ENCODE results near the gene EIF3B.
A peak's percentile ranks its signal among the peaks of the same experiment; 100 is the strongest.
"Not testable (repeated sequence)": the region's sequence is repeated elsewhere in the genome, so short reads cannot be mapped to it uniquely, and the experiment has no call there.

Gene EIF3B
- 189 to 719 (median 234) reads per million in 3 experiments for total RNA-seq

DNA sequence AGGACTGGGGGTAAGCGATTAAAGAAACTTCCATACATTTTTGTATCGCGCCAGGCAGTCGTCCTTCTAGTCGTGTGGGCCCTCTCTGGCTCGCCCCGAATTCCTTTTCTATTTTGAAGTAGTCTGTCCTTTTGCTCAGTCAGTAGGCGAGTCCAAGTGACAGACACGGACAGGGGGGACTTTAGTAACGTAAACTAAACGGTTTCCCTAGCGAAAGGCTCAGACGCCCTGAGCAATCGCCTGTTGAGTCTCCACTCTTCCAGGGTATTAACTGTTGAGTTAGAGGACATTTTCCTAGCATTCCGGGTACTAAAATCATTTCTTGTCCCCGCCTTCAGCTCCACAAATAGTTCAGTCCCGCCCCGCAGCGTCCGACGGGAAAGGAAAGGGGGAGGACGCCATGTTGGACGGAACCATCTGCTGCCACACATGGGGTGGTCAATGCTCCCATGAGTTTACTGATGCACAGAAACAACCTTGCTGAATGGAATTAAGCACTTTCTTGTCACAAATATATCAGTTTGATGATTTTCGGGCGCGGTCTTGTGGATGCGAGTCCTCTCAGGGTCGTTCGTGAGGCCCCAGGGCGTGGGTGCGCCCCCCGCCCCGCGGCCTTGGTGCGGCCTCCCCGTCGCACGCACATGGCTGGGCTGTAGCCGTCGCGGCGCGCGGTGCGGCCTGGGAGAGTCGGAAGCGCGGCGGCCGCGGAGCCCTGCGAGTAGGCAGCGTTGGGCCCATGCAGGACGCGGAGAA is at the start of gene EIF3B:
Gene EIF3B (plus strand): TSS at position 642 of the 753 bp plus-strand sequence. CDS start 95 bp downstream, at position 737.
- DNase-seq: peak; percentile 93

DNA sequence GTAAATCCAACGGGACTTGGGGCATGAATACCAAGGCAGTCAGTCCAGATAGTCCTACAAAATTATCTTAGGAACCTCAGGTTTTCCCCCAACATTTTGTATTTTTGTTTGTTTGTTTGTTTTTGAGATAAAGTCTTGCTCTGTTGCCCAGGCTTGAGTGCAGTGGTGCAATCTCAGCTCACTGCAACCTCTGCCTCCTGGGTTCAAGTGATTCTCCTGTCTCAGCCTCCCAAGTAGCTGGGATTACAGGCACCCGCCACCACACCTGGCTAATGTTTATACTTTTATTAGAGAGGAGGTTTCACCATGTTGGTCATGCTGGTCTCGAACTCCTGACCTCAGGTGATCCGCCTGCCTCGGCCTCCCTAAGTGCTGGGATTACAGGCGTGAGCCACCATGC is 49.4 kb upstream of the EIF3B start:
- not testable (repeated sequence) for DNase-seq

DNA sequence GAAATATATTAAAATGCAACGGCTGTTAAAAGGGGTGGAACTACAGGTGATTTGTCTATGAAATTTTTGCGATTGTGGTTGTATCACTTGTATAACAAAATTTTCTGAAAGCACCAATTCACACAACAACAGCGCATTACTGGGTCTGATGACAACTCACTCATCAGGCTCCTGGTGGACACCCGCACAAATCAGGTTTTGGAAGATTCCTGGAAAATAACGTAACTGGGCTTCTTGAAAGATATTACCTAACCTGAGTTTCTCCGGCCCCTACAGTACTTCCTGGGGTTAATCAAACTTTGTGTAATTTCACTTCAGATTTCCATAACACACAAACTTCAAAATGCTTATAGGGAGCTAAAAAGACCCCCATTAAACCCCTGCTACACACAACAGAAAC is 47.9 kb upstream of the EIF3B start:
- DNase-seq: no peak

- no peak for DNase-seq
Measured at GRCh38 chr7:2307690-2308107, 46.9 kb upstream of the EIF3B start.

DNA sequence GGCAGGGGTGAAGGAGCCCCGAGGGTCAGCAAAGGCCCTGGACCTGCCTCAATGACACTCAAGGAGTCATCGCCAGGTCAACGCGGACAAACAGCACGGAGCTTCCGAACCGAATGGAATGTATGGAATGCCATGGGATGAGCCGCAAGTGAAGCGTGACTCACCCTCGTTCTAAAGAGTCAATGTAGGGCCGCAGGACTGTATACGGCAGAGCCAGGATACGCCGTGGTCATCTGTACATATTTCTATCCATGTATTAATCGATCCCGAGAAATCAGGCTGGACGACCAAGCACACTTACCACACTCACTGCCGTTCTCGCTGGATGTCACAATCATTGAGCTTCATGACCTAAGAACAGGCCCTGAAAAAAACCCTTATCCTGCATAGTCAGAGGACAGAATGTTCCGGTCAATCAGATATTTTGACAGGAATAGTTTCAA is 44.7 kb upstream of the EIF3B start:
- DNase-seq: no peak

GRCh38 chr7:2312267-2312929 is 42.2 kb upstream of the EIF3B start:
- no peak for DNase-seq

- DNase-seq: no peak
Measured at GRCh38 chr7:2313450-2314208, 41.0 kb upstream of the EIF3B start.

GRCh38 chr7:2314209-2314955 is 40.2 kb upstream of the EIF3B start, which contains the start of gene SNX8:
Gene SNX8, minus strand, starts transcription at chr7:2314441. Its CDS starts 20 bp downstream, at chr7:2314421.
- peak; percentile 92 for DNase-seq

DNA sequence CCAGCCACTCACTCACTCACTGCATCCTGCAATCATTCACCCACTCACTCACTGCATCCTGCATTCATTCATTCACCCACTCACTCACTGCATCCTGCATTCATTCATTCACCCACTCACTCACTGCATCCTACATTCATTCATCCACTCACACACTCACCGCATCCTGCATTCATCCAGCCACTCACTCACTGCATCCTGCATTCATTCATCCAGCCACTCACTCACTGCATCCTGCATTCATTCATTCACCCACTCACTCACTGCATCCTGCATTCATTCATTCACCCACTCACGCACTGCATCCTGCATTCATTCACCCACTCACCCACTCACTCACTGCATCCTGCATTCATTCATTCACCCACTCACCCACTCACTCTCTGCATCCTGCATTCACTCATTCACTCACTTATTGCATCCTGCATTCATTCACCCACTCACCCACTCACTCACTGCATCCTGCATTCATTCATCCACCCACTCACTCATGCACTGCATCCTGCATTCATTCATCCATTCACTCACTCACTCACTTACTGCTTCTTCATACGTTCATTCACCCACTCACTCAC is 39.6 kb upstream of the EIF3B start:
- DNase-seq: not testable (repeated sequence)

- no peak for DNase-seq
Measured at GRCh38 chr7:2315787-2316186, 38.8 kb upstream of the EIF3B start.

GRCh38 chr7:2316578-2316977 is 38.0 kb upstream of the EIF3B start:
- no peak for DNase-seq

DNA sequence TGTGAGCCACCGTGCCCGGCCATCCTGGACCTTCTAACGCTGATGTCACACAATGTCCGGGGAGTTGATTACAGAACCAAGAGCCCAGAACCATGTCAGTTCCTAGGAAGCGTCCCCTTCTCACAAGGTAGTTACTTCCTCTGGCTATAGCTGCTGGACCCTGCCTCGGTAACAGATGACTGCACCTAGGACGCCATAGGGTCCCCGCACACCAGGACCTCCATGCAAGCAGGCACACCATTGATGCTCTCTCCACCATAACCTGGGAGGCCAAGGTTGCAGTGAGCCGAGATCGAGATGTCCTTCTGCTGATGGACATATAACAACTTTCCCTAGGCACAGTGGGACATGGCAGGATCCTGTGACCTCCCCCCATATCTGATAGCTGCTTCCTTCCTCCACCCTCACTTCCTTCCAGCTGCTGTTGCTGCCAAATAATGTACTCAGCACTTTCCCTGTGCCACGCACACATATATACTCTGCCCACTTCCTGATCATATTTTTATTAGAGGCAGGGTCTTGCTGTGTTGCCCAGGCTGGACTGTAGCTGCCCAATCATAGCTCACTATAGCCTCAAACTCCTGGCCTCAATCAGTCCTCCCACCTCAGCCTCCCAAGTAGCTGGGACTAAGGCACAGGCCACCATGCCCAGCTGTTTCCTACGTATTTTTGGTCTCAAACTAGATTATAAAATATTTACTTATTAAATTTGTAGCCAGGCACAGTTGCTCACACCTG is 36.9 kb upstream of the EIF3B start:
- DNase-seq: no peak

- no peak for DNase-seq
Measured at GRCh38 chr7:2321020-2321419, 33.6 kb upstream of the EIF3B start.

- no peak for DNase-seq
Measured at GRCh38 chr7:2325162-2325561, 29.5 kb upstream of the EIF3B start.

DNA sequence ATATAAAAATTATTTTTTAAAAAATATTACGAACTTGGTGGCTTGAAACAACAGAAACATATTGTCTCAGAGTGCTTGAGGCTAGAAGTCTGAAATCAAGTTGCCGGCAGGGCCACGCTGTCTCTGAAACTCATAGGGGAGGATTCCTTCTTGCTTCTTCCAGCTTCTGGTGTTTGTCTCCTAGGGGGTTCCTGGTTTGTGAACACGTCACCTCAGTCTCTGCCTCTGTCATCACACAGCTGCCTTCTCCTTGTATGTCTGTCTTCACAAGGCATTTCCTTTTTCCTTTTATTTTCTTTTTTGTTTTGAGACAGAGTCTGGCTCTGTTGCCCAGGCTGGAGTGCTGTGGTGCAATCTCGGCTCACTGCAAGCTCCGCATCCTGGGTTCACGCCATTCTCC is 27.7 kb upstream of the EIF3B start:
- no peak for DNase-seq

GRCh38 chr7:2330493-2330892 is 24.1 kb upstream of the EIF3B start:
- DNase-seq: no peak

GRCh38 chr7:2331707-2332106 is 22.9 kb upstream of the EIF3B start:
- DNase-seq: no peak

DNA sequence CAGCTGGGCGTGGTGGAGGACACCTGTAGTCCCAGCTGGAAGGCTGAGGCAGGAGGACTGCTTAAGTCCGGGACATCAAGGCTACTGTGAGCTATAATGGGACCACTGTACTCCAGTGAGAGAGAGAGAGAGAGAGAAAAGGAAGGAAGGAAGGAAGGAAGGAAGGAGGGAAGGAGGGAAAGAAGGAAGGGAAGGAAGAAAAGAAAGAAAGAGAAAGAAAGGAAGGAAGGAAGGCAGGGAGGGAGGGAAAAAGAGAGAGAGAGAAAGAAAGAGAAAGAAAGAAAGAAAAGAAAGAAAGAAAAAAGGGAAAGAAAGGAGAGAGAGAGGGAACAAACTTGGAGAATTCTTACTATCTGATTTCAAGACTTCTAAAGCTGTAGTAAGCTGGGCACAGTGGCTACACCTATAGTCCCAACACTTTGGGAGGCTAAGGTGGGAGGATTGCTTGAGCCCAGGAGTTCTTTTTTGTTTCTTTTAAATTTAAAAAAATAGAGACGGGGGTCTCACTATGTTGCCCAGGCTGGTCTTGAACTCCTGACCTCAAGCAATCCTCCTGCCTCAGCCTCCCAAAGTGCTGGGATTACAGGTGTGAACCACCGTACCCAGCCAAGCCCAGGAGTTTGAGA is 21.9 kb upstream of the EIF3B start:
- not testable (repeated sequence) for DNase-seq

DNA sequence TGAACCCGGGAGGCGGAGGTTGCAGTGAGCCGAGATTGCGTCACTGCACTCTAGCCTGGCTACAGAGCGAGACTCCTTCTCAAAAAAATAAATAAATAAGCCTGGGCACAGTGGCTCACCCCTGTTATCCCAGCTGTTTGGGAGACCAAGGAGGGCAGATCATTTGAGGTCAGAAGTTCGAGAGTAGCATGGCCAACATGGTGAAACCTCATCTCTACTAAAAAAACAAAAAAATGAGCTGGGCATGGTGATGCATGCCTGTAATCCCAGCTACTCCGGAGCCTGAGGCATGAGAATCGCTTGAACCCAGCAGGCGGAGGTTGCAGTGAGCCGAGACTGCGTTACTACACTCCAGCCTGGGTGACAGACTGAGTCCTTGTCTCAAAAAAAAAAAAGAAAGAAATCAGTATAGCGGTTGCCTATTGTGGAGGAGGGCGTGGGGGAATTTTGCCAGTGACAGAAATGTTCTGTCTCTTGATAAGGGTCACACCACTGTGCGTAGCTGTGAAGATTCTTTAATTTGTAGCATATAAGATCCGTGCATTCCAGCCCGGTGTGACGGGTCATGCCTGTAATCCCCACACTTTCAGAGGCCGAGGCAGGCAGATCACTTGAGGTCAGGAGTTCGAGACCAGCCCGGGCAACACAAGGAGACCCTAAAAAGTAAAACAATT is 17.9 kb upstream of the EIF3B start:
- no peak for DNase-seq

GRCh38 chr7:2347351-2348063 is 7.1 kb upstream of the EIF3B start:
- DNase-seq: not testable (repeated sequence)
